ENCODE data around the gene MZB1. TPM values are rescaled to one million over a fixed set of nuclear protein-coding genes. Genes with fewer than 3 reads are reported as not detected.

Gene MZB1
- total RNA-seq (2022; extraction: Qiagen RNA extraction; ENCODE audit: low read depth) = 0.14 TPM in 2 of 5 replicates, not detected in the others

GRCh38 chr5:139389701-139390638 is at the start of gene MZB1:
Gene MZB1, minus strand, starts transcription at chr5:139389913. Its CDS starts 57 bp downstream, at chr5:139389856.

GRCh38 chr5:139439013-139439903 is 49.5 kb upstream of the MZB1 start, which contains the start of gene DNAJC18:
Gene DNAJC18, minus strand, starts transcription at chr5:139439525. Its CDS starts 80 bp downstream, at chr5:139439445.

GRCh38 chr5:139403787-139404483 is 14.2 kb upstream of the MZB1 start, which contains the start of gene SPATA24:
Gene SPATA24, minus strand, starts transcription at chr5:139404089. Its CDS starts 29 bp downstream, at chr5:139404060.

GRCh38 chr5:139394654-139395566 is 5.2 kb upstream of the MZB1 start, which contains the start of gene PROB1:
Gene PROB1, minus strand, starts transcription at chr5:139395104. Its CDS starts 23 bp downstream, at chr5:139395081.

GRCh38 chr5:139383275-139383992 is 6.3 kb downstream of the MZB1 start, which contains the start of gene SLC23A1:
Gene SLC23A1, minus strand, starts transcription at chr5:139383297. Its CDS starts 44 bp downstream, at chr5:139383253.

GRCh38 chr5:139341689-139342422 is 47.9 kb downstream of the MZB1 start, which contains the start of gene PAIP2:
Gene PAIP2, plus strand, starts transcription at chr5:139341854. Its CDS starts 21,931 bp downstream, at chr5:139363785.

Other genes starting within 250 kb of the MZB1 start
- gene SIL1, start 191.5 kb downstream of the MZB1 start, total RNA-seq (2022; extraction: Qiagen RNA extraction; ENCODE audit: low read depth) = 24.4 to 26.5 TPM (median 25.7 TPM) in 5 replicates
- 166 to 234 TPM (median 206 TPM) in 5 replicates for gene MATR3, start 96.2 kb downstream of the MZB1 start, total RNA-seq (2022; extraction: Qiagen RNA extraction; ENCODE audit: low read depth)
- 81.3 to 101 TPM (median 94.1 TPM) in 5 replicates for gene PAIP2, start 48.1 kb downstream of the MZB1 start, total RNA-seq (2022; extraction: Qiagen RNA extraction; ENCODE audit: low read depth)
- gene SLC23A1, start 6.6 kb downstream of the MZB1 start, total RNA-seq (2022; extraction: Qiagen RNA extraction; ENCODE audit: low read depth) = 1.0 to 1.5 TPM (median 1.1 TPM) in 5 replicates
- gene PROB1, start 5.2 kb upstream of the MZB1 start, total RNA-seq (2022; extraction: Qiagen RNA extraction; ENCODE audit: low read depth) = 0.28 to 0.37 TPM (median 0.33 TPM) in 5 replicates
- gene SPATA24, start 14.2 kb upstream of the MZB1 start, total RNA-seq (2022; extraction: Qiagen RNA extraction; ENCODE audit: low read depth) = 4.4 to 6.3 TPM (median 5.4 TPM) in 5 replicates
- 5.6 to 10.6 TPM (median 7.2 TPM) in 5 replicates for gene DNAJC18, start 49.6 kb upstream of the MZB1 start, total RNA-seq (2022; extraction: Qiagen RNA extraction; ENCODE audit: low read depth)
- not detected in 5 replicates for gene ECSCR, start 72.8 kb upstream of the MZB1 start, total RNA-seq (2022; extraction: Qiagen RNA extraction; ENCODE audit: low read depth)
- not detected in 5 replicates for gene SMIM33, start 81.1 kb upstream of the MZB1 start, total RNA-seq (2022; extraction: Qiagen RNA extraction; ENCODE audit: low read depth)
- 0.73 to 1.3 TPM (median 1.00 TPM) in 5 replicates for gene STING1, start 92.8 kb upstream of the MZB1 start, total RNA-seq (2022; extraction: Qiagen RNA extraction; ENCODE audit: low read depth)
- gene UBE2D2, start 171.4 kb upstream of the MZB1 start, total RNA-seq (2022; extraction: Qiagen RNA extraction; ENCODE audit: low read depth) = 118 to 176 TPM (median 164 TPM) in 5 replicates